HEK293T (cell line): ENCODE measurements around the gene REN.

ENCODE experiments used
- ELF4 ChIP-seq: fragments of 450-650 bp; IDR thresholded peaks from 2 replicates; pipeline ENCODE4 v1.6.1; 2017; ENCODE audit warnings: antibody characterized with exemption
- LEF1 ChIP-seq: fragments of 450-650 bp; IDR thresholded peaks from 2 replicates; pipeline ENCODE4 v1.6.1; 2017; ENCODE audit warnings: mild to moderate bottlenecking, borderline replicate concordance
- ZNF384 ChIP-seq: fragments of 450-650 bp; IDR thresholded peaks from 2 replicates; pipeline ENCODE4 v1.6.1; 2016

DNA sequence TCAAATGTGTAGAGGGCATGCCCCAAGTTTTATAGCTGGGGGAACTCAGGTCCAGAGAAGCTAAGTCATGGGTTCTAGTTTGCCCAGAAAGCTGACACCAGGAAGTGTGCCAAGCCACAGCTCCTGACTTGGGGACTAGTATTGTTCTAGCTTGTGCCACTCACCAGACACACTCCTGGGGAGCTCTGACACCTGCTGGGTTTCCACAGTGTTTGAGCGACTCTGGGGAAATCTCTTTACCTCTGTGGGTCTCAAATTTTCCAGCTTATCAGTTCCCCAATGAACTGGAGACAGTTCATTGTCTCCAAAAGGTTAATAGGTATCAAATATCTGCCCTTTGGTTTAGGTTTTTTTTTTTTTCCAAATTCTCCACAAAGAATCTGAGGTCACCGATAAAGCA is 25.9 kb upstream of the REN start:
- TF ChIP-seq LEF1 (no peak), ZNF384 (no peak), ELF4 (no peak)
